Cerebellar nuclear complex (tissue), 1 donor: ENCODE measurements around the gene JKAMP.
A peak's percentile ranks its signal among the peaks of the same experiment; 100 is the strongest.
"Not testable (repeated sequence)": the region's sequence is repeated elsewhere in the genome, so short reads cannot be mapped to it uniquely, and the experiment has no call there.

Source experiments
- DNase-seq, 2 experiments: peaks; one replicate each; lab custom pipeline; 2025; lab: John Stamatoyannopoulos, UW

Gene JKAMP, protein sequence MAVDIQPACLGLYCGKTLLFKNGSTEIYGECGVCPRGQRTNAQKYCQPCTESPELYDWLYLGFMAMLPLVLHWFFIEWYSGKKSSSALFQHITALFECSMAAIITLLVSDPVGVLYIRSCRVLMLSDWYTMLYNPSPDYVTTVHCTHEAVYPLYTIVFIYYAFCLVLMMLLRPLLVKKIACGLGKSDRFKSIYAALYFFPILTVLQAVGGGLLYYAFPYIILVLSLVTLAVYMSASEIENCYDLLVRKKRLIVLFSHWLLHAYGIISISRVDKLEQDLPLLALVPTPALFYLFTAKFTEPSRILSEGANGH

DNA sequence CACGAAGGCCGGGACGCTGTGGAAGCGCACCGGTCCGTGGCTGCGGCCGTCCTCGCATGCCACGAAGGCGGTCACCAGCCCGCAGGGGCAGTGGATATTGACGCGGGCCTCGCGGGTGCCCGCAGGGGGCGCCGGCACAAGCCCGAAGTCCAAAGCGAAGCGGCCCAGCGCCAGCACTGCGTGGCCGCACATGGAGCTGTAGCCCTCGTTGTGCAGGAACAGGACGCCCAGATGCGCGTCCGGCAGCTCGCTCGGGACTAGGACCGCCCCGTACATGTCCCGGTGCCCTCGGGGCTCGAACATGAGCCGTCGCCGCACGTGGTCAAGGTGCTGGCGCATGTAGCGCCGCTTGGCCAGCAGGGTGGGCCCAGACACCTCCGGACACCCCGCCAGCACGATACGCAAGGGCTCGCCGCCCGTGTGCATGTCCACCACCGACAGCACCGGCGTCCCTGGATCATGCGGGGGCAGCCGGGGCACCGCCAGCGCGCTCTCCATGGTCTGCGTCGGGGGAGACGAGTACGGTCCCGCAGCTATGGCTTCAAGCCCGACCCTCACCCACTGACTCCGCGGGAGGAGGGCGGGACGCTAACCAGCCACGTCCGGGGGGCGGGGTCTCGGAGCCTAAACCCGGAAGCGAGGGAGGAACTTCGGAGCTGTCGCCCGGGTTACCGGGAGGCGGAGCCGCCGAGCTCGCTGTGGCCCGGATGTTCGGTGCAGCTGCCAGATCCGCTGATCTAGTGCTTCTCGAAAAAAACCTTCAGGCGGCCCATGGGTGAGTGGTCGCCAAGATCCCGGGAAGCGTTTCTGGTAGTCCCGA, at the start of gene JKAMP, which contains the start of gene L3HYPDH:
TSS of gene JKAMP (plus strand) at position 699 of the 820 bp plus-strand sequence. CDS start at position 772, 73 bp downstream.
TSS of gene L3HYPDH (minus strand) at position 590 of the 820 bp plus-strand sequence. CDS start at position 498, 92 bp downstream.
- DNase-seq = peak; percentile 11 to 84

DNA sequence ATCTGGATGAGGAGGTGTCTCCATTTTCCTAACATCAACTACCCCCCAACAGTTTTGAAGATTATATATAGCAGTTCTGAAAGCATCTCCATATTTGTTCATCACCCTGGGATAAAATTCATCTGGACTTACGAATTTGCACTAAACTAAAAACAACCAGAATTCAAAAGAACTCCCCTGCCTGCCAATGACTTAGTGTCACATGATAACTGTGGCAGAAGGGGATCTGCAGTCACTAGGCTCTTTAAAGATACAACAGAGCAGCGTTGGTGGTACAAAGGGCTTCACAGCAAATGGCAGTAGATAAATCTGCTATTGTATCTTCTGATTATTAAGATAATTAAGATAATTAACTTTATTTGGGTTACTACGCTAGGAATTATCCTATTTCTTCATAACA, 49.2 kb upstream of the JKAMP start:
- DNase-seq = no peak

DNA sequence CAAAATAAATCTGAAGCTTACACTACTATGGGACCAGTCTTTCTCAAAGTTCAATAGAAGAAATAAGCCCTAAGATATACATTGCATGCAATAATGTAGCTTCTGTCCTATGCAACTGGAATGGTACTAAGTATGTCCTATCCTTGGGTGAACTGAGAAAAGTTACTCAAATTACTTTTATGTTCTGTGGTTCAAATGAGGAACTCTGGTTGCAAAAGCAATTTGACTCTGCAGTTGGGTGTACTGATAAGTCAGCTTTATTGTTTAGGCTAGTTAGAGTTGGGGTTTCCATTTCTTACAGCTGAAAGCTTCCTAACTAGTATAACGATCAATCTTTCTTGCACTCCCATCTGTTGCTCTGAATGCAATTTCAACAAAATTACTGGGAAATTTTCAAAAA, 48.3 kb upstream of the JKAMP start:
- DNase-seq = no peak

DNA sequence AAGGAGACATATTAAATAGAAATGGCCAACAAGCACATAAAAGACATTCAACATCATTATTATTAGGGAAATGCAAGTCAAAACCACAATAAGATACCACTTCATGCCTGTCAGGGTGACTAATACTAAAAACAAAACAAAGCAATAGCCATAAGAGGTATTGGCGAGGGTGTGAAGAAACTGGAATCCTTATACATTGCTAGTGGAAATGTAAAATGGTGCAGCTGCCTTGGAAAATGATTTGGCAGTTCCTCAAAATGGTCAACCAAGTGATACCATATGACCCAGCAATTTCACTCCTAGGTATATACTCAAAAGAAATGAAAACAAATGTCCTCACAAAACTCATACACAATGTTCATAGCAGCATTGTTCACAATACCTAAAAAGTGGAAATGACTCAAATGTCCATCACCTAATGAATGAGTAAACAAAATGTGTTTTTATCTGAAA, 46.1 kb upstream of the JKAMP start:
- DNase-seq = no peak

DNA sequence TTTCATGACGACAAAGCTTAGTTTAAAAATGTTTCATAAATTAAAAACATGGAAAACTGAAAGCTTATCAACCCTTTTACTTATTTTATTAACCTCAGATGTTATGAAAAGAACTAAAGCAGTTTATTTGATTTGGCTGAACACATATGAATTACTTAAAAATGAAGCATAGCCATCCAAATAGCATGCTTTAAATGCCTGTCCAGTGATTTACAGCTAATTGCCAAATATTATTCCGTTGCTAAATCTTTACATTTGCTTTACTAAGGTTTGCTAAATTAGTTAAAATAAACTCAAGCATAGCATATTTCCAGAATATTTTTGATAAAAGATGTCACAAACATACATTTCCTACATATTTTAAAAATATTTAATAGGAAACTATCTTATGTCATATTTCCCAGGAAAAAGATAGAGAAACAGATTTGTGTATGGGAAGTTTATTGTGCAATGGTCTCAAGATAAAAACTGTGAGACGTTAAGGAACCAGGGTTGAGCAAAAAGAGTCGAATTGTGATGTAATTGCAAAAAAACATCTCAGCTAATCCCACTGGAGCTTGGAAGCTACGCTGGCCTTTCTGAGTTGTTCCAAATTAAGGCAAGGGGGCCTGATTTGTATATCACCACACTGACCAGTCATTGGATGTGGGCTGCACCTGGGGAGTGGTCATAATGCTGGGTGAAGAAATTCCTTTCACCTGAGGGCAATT, 44.9 kb upstream of the JKAMP start:
- no peak for DNase-seq

DNA sequence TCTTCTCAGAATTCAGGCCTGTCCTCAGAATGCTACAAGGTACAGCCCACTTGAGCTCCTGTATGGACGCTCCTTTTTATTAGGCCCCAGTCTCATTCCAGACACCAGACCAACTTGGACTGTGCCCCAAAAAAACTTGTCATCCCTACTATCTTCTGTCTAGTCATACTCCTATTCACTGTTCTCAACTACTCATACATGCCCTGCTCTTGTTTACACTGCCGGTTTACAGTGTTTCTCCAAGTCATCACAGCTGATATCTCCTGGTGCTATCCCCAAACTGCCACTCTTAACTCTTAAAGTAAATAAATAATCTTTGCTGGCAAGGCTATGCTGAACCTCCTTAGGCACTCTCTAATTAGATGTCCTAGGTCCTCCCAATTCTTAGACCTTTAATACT, 35.6 kb upstream of the JKAMP start:
- not testable (repeated sequence) for DNase-seq

DNA sequence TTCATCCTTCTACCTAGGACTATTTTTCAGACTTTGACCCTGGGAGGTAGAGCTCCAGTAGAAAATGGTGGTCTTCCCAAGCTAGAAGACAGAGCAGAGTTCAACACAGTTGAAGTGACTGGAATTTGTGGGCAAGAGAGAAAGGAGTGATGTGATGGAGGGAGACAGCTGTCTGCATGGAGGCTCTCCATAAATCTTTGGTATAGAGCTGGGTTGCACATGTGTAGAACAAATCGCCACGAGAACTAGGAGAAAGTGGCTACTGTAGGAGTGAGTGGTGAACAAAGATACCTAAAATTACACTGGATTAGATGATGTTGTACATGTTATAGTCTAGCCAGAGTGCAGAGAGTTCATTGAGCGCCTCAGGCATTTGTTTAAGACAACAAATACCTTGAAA, 33.6 kb upstream of the JKAMP start:
- DNase-seq = no peak

DNA sequence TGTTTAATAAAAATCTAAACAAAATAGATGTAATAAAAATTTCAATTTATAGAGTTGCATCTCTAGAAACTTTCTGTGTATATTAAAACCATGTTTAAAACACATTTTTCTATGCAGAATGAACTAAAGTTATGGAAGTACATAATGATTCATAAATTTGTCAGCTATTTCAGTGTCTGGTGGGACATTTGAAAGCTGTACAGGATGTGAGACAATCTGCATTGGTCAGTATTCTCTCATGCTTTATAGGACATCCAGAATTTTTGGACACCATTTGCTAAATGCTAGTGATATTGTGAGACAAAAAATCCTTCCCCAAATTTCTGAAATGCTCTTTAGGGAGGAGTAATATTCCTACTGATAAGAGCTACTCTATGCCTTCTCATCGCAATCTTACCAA, 32.5 kb upstream of the JKAMP start:
- DNase-seq = no peak

DNA sequence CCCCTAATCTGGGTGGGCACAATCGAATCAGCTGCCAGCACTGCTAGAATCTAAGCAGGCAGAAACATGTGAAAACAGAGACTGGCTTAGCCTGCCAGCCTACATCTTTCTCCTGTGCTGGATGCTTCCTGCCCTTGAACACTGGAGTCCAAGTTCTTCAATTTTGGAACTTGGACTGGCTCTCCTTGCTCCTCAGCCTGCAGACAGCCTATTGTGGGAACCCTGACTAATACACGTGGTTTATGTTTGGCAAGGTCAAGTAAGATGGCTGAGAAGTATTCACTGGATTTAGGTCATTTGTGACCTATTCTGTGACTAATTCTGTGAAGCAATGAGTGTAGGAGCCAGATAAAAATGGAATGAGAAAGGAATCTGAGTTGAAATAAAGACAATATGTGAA, 30.2 kb upstream of the JKAMP start:
- DNase-seq = no peak

DNA sequence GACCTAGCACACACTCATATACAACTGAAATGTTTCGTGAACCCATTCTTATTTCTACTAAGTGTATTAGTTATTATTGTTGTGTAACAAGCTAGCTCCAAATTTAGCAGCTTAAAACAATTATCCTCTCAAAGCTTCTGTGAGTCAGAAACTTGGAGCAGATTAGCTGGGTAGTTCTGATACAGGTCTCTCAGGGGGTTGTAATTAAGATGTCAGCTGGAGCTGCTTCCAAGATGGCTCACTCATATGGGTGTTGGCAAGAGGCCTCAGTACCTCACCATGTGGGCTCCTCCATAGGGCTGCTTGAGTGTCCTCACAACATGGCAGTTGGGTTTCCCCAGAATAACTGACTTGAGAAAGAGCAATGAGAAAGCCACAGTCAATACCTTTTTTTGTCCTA, 28.9 kb upstream of the JKAMP start:
- no peak for DNase-seq

DNA sequence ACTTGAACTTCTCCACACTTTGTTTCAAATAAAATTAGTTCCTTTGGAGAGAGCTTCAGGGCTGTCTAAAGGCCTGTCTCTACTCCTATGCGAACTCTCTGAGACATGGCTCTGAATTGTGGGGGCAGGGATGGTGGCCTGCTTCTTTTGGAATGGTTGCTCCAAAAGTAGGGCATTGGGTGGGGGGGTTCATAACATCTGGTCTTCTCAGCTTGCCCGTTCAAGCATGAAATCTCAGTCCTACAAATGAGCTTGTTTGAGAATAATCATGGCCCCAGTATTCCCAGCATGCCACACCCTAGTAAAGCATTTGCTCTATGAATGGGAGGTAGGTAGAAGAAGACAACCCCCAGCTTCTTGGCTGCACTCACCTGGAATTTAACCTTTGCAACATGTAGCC, 25.8 kb upstream of the JKAMP start:
- DNase-seq = no peak

DNA sequence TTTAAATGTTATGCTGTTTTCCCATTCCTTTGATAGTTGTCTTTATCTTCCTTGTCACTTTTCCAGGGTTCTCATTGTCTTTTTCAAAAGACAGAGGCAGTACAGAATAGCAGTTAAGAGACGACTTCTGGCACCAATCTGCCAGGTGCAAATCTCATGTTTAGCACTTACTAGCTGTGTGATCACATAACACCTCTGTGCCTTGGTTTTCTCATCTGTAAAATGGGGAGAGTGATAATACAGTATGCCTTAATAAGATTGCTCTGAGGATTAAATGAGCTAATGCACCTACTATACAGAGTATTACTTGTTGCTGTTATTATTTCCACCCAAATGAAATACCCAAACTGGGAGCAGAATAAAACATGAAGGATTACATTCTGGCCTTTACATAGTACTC, 23.9 kb upstream of the JKAMP start:
- no peak for DNase-seq

DNA sequence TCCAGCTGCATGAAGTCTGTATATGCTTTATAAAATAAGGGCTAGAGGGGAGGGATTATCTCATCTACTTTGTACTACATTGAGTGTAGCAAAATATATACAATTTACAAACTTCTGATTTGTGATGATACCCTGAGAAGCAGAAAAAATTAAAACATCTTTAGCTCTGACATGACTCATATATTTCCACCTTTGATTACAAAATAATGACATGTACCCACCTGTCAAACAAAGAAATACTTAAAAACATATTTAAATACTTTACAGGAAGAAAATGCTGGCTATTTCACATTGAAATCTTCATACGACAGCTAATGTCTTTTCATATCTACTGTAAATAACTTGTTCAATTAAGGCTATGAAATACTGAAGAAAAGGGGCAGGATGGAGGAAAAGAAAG, 22.4 kb upstream of the JKAMP start:
- no peak for DNase-seq

DNA sequence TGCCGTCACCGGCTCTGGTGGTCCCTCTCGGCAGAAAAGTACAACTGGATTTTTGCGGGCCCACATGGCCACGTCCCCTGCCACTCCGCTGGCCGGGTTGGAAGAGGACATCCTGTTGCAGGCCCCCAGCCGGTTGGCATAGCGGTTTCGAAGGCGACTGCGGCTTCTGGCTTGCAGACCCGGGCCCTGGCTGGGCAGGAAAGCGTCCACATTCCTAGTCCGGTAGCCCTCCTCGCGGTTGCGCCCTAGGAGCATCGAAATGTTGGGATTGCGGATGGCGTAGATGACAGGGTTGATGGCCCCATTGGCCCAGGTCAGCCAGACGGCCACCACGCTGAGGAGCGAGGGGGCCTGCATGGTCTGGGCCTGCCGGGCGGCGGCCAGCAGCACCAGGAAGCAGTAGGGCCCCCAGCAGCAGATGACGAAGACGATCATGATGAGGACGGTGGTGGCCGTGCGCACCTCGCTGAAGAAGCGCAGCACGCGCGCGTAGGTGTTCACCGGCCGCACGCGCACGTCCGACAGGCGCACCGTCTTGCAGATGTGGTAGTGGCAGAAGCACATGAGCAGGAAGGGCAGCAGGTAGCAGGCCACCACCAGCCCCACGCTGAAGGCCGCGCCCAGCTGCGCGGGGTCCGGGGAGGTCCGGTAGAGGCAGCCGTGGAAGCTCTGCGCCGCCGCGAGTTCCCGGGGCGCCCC, 20.4 kb upstream of the JKAMP start:
- DNase-seq = no peak

DNA sequence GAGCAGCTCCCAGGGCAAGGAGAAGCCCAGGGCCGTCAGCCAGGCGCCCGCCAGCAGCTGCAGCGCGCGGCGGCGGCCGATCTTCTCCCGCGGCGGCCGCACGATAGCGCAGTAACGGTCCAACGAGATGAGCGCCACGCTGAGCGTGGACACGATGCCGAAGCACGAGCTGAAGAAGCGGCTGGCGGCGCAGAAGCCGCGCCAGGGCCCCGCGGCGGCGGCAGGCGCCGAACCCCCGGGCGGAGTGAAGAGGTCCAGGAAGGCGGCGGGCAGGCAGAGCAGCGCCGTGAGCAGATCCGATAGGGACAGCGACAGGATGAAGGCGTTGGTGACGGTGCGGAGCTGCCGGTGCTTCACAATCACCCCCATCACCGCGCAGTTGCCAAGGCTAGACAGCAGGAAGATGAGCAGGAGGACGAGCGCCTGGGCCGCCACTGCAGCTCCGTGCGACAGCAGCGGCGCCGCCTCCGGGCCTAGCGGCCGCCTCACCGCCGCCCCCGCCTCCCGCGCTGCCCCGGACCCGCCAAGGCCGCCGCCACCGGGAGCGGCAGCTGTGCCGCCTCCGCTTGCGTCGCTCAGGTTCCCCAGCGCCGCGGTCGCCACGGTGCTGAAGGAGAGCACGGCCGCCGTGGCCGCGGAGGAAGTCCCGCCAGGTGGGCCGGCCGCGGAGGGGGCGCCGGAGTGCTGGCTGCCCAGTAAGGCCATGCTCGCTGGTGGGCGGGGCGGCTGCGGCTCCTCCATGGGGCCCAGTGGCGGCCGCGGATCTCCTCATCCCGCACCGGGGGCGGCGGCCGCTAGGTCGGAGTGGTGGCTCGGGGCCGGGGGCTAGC, 19.6 kb upstream of the JKAMP start:
- peak in 1 of 2 experiments; percentile 16 for DNase-seq

DNA sequence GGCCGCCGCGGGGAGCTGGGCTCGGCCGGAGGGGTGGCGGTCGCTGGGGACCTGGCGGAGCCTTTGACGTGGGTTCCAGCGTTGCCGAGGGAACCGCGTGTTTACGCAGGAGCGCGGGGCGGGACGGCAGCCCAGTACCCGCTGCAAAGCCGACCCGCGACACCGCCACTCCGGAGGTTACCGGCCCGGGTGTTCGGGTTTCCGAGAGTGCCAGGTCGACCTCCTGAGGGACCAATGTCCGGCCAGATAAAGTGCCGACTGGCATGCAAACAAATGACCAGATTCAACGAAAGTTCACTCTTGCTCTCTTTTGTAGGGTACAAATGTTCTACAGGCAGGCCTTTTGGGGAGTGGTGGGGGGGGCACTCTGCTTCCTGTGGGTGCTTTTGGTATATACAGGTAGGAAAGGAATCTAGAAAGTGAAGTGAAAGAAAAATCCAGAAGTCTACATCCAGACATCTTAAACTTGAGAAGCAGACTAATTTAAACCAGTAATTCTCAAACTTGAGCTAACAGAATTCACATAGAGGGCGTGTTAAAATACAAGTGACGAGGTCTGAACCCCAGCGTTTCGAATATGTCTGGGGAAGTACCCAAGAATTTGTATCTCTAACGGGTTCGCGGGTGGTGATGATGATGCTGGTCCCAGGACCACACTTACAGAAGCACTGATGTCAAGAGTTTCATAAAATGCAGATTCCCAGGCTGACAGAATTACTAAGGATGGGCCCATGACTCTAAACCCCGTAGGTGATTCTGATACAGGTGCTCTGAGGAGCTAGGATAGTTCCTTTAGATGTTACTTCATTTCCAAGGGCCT, 18.8 kb upstream of the JKAMP start, which contains the start of gene GPR135:
TSS of gene GPR135 (minus strand) at position 65 of the 820 bp plus-strand sequence. CDS start 154 bp downstream, outside the sequence.
- DNase-seq = no peak

DNA sequence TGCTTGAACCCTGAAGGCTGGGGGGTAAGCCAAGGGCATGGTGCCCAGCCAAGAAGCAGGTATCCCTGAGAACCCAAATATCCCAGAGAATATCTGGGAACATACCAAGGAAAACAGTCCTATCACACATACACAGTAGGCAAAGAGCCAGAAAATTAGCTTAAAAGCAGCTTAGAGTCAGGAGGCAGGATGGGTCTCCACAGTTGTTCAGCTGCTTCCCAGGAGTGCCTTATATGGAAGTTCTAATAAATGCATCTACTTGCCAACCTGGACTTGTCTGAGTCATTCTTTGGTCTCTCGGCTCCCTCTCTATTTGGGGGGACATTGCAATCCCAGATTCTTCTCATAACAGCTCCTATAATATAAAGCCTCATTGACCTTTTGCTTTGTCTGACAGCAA, 10.1 kb upstream of the JKAMP start:
- DNase-seq = no peak

DNA sequence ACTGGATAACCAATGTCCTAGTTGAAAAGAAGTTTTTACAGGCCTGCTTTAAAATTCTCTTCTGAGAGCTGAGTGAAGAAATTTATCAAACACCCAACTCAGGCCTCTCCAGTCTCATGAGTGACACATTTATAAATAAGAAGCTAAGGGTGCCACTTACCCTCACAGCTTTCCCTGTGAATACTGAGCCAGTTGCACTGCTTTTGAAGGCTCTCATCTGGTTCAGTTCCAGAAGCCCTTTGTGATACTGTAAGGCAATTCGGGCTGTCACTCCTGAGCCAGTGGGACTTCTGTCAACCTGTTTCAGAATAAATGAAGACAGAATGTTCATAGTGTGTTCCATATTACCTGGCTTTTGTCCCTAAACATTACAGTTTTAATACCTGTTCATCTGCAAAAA, 8.6 kb upstream of the JKAMP start:
- no peak for DNase-seq

DNA sequence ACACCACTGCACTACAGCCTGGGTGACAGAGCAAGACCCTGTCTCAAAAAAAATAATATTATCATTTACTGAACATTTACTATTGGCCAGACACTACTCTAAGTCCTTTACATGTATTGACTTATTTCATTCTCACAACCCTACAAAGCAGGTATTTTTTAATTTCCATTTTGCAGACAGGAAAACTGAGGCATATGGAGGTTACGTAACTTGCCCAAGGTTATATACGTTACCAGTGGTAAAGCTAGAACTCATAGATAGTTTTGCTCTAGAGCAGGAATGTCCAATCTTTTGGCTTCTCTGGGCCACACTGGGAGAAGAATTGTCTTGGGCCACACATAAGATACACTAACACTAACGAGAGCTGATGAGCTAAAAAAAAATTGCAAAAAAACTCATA, 5.8 kb upstream of the JKAMP start:
- no peak for DNase-seq

DNA sequence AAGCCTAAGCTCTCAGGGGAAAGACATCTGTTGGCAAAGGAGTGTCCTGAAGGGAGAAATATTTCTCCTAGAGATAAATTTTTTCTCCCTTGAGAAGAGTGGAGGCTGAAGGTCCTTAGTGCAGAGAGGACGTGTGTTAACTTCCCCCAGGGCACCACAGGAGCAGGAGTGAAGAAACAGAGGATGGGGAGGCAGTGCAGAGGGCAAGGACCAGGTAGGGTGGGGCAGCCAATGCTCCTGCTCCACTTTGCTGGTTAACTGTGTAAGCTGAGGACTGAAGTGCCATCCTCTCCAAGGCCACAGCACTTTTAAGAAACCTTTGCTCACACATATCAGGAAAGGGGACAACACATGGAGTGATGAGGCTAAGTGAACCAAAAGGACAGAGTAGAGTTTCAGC, 4.2 kb upstream of the JKAMP start:
- DNase-seq = no peak
